HL-60 (cell line): ENCODE measurements around the gene TTN.

ENCODE experiments used
- DNase-seq, 2 experiments: peaks; one replicate each; pipeline ENCODE4 v3.0.0-alpha.2; 2010 to 2020; ENCODE audit warnings: low read depth in 1 of 2, low spot score in 1 of 2
- H3K27ac ChIP-seq: fragments of 250-450 bp; sonication (Bioruptor Pico); replicated peaks from 2 replicates; pipeline ENCODE4 v1.5.1; 2020; ENCODE audit warnings: mild to moderate bottlenecking, moderate library complexity
- H3K27me3 ChIP-seq: fragments of 250-450 bp; sonication (Bioruptor Pico); 2 replicates; pipeline ENCODE4 v1.5.1; 2021; ENCODE audit warnings: mild to moderate bottlenecking, moderate library complexity; ENCODE audit not compliant: insufficient read depth, poor library complexity, severe bottlenecking
- H3K4me3 ChIP-seq: replicated peaks from 2 replicates; pipeline ENCODE4 v1.5.1; 2011; ENCODE audit warnings: mild to moderate bottlenecking, control low read depth, low read length; ENCODE audit not compliant: insufficient read depth
- CTCF ChIP-seq: IDR thresholded peaks from one replicate; pipeline ENCODE4 v1.5.1; 2011; ENCODE audit warnings: low read length, control low read depth, inconsistent platforms; ENCODE audit not compliant: insufficient read depth
- GABPA ChIP-seq: IDR thresholded peaks from 2 replicates; pipeline ENCODE4 v1.6.1; 2012; ENCODE audit warnings: low read depth
- POLR2AphosphoS5 ChIP-seq: IDR thresholded peaks from 2 replicates; pipeline ENCODE4 v1.6.1; 2012; ENCODE audit warnings: low read depth
- REST ChIP-seq: IDR thresholded peaks from 2 replicates; pipeline ENCODE4 v1.6.1; 2012; ENCODE audit warnings: low read depth; ENCODE audit not compliant: insufficient replicate concordance
- SPI1 ChIP-seq: IDR thresholded peaks from 2 replicates; pipeline ENCODE4 v1.6.1; 2012; ENCODE audit warnings: low read depth, mild to moderate bottlenecking, borderline replicate concordance

The TTN gene

DNA sequence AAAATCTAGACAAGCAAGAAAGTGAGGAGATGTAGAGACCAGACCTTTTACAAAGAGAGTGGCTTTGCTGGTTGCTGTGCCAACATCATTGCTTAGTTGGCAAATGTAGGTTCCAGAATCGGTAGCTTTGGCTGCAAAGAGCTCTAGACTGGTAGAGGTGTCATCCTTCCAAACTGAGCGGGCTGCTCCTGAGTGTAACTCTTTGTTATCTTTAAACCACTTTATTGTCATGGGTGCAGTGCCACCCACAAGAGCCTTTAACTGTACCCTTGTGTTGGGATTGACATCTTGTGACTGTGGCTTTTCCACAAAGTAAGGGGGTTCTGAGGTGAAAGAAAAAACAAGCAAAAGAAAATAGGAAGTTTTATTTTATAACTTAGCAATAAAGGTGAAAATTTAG is 77.2 kb downstream of the TTN start:
- Histone ChIP-seq H3K4me3 (no peak overlapping the region), H3K27me3 (peaks cover 3% of the 10 kb centered on the region), H3K27ac (no peak overlapping the region)
- TF ChIP-seq CTCF, result no peak
- no peak for TF ChIP-seq POLR2AphosphoS5
- TF ChIP-seq REST, result no peak
- TF ChIP-seq GABPA, result no peak
- TF ChIP-seq SPI1, result no peak
- no peak for DNase-seq

DNA sequence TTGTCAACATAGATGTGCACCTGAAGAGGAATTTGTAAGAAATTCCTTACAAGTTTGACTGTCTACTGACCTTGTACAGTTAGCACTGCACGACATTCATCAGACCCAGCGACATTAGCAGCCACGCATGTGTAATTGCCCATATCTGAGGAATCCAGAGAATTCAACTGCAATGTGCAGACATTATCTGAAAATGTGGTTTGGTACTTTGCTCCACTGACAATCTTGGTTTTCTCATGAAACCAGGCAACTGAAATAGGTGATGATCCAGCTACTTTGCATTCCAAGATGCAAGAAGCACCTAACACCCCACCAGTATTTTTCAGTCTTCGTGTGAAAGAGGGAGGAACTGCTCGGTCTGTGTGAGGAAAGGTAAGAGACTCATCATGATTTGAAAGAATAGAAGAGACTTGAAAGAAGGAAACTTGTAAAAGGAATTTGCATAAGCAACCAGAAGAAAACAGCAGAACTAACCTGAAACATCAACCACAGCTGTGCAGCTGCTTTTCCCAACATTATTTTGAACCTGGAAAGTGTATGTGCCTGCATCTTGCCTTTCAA is 83.4 kb downstream of the TTN start:
- H3K27ac ChIP-seq, result no peak overlapping the region
- no peak for TF ChIP-seq REST
- no peak for TF ChIP-seq POLR2AphosphoS5
- no peak for TF ChIP-seq SPI1
- no peak for TF ChIP-seq CTCF
- DNase-seq, result no peak
- H3K4me3 ChIP-seq, result no peak overlapping the region
- H3K27me3 ChIP-seq, result peaks cover 5% of the 10 kb centered on the region

DNA sequence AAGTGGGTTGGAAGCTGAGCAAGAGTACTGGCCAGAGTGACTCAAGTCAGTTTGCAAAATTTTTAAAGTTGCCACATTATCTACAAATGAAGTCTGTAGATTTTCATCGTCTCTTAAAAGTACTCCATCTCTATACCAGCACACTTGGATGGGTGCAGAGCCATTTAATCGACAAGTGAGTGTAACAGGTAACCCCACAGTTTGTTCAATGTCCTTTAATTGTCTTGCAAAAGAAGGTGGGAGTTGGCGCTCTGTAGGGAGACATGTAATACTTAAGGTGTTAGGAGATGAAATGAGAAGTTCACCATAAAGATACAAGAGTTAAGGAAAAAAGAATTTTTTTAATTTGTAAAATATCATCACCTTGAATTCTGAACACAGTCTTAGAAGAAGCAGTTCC is 84.9 kb downstream of the TTN start:
- H3K4me3 ChIP-seq, result no peak overlapping the region
- TF ChIP-seq GABPA (no peak), CTCF (no peak), SPI1 (no peak), POLR2AphosphoS5 (no peak), REST (no peak)
- no peak overlapping the region for H3K27ac ChIP-seq
- H3K27me3 ChIP-seq, result peaks cover 5% of the 10 kb centered on the region
- DNase-seq, result no peak
